Measurements from ENCODE around the gene DENND1B.

DENND1B gene

GRCh38 chr1:197663162-197663953 lies 111.9 kb downstream of the DENND1B start:
- DNase-seq (ENCODE audit: low spot score): no peak
- TF ChIP-seq CTCF (IDR thresholded peaks at IDR 0.05; ENCODE audit: extremely low read depth, missing control alignments): no peak

GRCh38 chr1:197660389-197660788 lies 114.9 kb downstream of the DENND1B start:
- DNase-seq (ENCODE audit: low spot score): no peak
- no peak for TF ChIP-seq CTCF (IDR thresholded peaks at IDR 0.05; ENCODE audit: extremely low read depth, missing control alignments)

DNA sequence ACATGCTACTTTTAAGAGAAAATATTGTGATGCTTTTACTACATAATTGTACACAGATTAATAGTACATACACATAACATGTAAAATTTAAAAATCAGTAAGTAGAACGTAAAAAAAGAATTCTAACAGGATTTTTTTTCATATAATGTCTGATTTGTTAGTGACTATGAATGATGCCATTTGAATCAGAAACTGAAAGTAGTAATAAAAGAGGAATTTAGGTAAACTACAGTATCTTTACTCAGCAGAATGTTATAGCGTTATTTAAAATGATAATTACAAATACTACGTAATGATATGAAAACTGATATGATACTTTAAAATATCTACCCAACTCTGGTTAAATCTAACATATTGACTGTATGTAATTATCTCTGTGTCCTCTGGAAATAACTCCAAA lies 116.1 kb downstream of the DENND1B start:
- peak; percentile 2 for DNase-seq (ENCODE audit: low spot score)
- TF ChIP-seq CTCF (IDR thresholded peaks at IDR 0.05; ENCODE audit: extremely low read depth, missing control alignments): no peak

- no peak for DNase-seq (ENCODE audit: low spot score)
- TF ChIP-seq CTCF (IDR thresholded peaks at IDR 0.05; ENCODE audit: extremely low read depth, missing control alignments): no peak
These were observed 126.1 kb downstream of the DENND1B start for GRCh38 chr1:197649188-197649587.

GRCh38 chr1:197638316-197638715 lies 137.0 kb downstream of the DENND1B start:
- TF ChIP-seq CTCF (IDR thresholded peaks at IDR 0.05; ENCODE audit: extremely low read depth, missing control alignments): no peak
- DNase-seq (ENCODE audit: low spot score): no peak

- no peak for TF ChIP-seq CTCF (IDR thresholded peaks at IDR 0.05; ENCODE audit: extremely low read depth, missing control alignments)
- DNase-seq (ENCODE audit: low spot score): no peak
These were observed 137.9 kb downstream of the DENND1B start for GRCh38 chr1:197637406-197637805.

GRCh38 chr1:197633447-197634078 lies 141.7 kb downstream of the DENND1B start:
- DNase-seq (ENCODE audit: low spot score): no peak
- no peak for TF ChIP-seq CTCF (IDR thresholded peaks at IDR 0.05; ENCODE audit: extremely low read depth, missing control alignments)
